Measurements from ENCODE around the gene DLGAP1. TPM values are rescaled to one million over a fixed set of nuclear protein-coding genes. Genes with fewer than 3 reads are reported as not detected.
A peak's percentile ranks its signal among the peaks of the same experiment; 100 is the strongest.

Gene DLGAP1
- total RNA-seq, 1 donor from 2014 or later: 13.6 TPM

DNA sequence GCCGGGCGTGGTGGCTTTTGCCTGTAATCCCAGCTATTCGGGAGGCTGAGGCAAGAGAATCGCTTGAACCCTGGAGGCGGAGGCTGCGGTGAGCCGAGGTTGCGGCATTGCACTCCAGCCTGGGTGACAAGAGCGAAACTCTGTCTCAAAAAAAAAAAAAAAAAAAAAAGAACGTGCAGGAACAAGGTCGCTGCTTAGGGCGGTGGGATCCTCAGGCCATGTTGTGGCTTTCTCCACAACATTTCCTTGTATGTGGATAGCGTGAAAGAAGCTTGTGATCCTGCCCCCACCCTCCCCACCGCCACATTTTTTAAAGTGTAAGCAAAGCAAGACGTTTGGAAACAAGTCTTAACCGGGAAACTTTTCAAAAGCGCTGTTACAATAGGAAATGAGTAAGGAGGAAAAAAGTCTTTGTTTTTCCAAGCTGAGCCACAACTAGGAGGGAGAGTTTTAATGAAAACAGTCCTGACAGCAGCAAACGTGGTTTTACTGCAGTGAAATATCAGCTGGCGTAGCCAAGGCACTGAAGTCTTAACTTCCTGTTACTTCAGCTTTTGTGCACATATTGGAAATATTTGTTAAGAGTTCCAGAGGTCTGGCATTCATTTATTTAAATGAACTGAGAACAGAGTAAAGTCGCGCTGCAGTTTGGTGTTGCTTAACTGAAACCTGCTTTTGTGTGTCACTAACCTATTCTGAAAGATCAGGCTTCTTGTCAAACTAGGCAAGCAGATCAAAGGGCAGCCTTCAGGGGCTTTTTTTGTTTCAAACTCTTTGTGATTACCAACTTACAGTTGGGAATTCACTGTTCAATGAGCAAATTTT, 1001.4 kb downstream of the DLGAP1 start:
- no peak overlapping the region for H3K27ac Mint-ChIP-seq (ENCODE audit: unreplicated experiment)
- H3K36me3 Mint-ChIP-seq (ENCODE audit: unreplicated experiment): no peaks in the 10 kb centered on the region
- TF ChIP-seq, protein P1, sequence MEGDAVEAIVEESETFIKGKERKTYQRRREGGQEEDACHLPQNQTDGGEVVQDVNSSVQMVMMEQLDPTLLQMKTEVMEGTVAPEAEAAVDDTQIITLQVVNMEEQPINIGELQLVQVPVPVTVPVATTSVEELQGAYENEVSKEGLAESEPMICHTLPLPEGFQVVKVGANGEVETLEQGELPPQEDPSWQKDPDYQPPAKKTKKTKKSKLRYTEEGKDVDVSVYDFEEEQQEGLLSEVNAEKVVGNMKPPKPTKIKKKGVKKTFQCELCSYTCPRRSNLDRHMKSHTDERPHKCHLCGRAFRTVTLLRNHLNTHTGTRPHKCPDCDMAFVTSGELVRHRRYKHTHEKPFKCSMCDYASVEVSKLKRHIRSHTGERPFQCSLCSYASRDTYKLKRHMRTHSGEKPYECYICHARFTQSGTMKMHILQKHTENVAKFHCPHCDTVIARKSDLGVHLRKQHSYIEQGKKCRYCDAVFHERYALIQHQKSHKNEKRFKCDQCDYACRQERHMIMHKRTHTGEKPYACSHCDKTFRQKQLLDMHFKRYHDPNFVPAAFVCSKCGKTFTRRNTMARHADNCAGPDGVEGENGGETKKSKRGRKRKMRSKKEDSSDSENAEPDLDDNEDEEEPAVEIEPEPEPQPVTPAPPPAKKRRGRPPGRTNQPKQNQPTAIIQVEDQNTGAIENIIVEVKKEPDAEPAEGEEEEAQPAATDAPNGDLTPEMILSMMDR (IDR thresholded peaks at IDR 0.05; ENCODE audit: partially characterized antibody, unreplicated experiment): no peak
- peaks cover 15% of the 10 kb centered on the region for H3K9me3 Mint-ChIP-seq (ENCODE audit: unreplicated experiment)
- peak overlapping the region; percentile 92 for H3K4me3 Mint-ChIP-seq (ENCODE audit: unreplicated experiment)
- peaks cover 16% of the 10 kb centered on the region for H3K4me1 Mint-ChIP-seq (ENCODE audit: low read depth, unreplicated experiment)
- peaks cover 15% of the 10 kb centered on the region for H3K27me3 Mint-ChIP-seq (ENCODE audit: unreplicated experiment)
- DNase-seq: no peak

DNA sequence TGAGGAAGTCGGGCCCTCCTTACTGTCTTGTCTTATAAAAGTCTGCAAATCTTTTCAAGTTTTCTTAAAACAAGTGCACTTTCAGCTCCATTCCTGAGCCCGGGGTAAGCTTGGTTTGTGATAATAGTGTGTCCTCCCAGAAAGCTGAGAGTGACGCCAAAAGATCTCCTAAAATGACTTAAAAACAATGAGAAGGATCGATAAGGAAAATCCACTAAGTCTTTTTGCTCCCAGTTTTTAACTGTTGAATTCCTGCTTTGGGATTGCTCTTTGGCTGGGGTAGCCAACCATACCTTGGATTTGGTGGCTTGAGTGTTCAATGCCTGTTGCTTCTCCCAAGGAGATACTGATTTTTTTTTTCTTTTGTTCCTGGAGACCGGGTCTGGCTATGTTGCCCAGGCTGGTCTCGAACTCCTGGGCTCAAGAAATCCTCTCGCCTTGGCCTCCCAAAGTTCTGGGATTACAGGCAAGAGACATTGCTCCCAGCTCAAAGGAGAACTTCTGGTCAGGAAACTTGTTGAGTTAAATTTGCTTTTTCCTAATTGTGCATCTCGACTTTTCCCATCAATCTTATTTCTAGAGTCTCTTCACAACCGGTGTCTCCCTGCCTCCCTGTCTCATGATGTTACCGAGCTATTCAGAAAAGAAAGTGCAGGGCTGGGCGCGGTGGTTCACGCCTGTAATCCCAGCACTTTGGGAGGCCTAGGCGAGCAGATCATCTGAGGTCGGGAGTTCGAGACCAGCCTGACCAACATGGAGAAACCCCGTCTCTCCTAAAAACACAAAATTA, 1002.2 kb downstream of the DLGAP1 start:
- Mint-ChIP-seq H3K36me3 (ENCODE audit: unreplicated experiment) (no peaks in the 10 kb centered on the region), H3K27me3 (ENCODE audit: unreplicated experiment) (peaks cover 15% of the 10 kb centered on the region), H3K4me1 (ENCODE audit: low read depth, unreplicated experiment) (peaks cover 16% of the 10 kb centered on the region), H3K9me3 (ENCODE audit: unreplicated experiment) (peaks cover 20% of the 10 kb centered on the region), H3K27ac (ENCODE audit: unreplicated experiment) (peak overlapping the region; percentile 70), H3K4me3 (ENCODE audit: unreplicated experiment) (peak overlapping the region; percentile 92)
- DNase-seq: no peak
- TF ChIP-seq, protein P1 (IDR thresholded peaks at IDR 0.05; ENCODE audit: partially characterized antibody, unreplicated experiment): no peak

DNA sequence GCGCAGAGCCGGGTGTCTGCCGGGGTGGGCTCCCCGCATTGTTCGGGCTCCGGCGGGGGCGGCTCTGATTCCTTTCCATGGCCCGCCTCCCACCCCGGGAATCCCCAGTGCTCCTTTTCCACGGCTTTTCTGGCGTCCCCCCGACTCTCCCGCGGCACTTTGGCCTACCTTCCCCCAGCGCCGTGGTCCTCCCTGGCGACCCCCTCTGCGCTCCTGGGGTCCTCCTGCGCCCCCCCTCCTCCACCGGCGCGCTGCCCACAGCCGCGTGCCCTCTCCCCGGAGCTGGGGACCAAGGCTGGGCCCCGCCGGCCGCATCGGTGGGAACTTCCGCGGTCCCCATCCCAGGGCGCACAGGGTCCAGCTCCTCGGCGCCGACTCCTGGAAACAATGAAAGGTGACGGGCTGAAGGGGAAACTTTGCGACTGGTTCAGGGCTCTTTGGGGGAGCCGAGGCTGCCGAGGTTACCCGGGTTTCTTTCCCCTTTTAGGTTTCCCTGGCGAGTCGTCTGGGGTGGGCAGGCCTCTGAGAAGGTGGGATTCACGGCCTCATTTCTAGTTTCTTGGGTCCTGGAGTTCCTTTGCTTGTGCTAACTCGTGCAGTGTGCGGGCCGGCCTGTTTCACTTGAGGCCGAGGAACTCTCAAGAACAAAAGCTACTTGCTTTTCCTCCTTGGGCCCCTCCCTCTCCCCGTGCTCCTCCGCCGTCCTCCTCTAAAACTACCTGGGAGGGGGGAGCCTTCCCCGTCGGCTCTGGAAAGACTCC, 1002.9 kb downstream of the DLGAP1 start:
- Mint-ChIP-seq H3K36me3 (ENCODE audit: unreplicated experiment) (no peaks in the 10 kb centered on the region), H3K27ac (ENCODE audit: unreplicated experiment) (peak overlapping the region; percentile 70), H3K4me1 (ENCODE audit: low read depth, unreplicated experiment) (peaks cover 13% of the 10 kb centered on the region), H3K27me3 (ENCODE audit: unreplicated experiment) (peaks cover 17% of the 10 kb centered on the region), H3K9me3 (ENCODE audit: unreplicated experiment) (peaks cover 21% of the 10 kb centered on the region), H3K4me3 (ENCODE audit: unreplicated experiment) (peak overlapping the region; percentile 92)
- TF ChIP-seq, protein P1 (IDR thresholded peaks at IDR 0.05; ENCODE audit: partially characterized antibody, unreplicated experiment): no peak
- peak; percentile 43 for DNase-seq

DNA sequence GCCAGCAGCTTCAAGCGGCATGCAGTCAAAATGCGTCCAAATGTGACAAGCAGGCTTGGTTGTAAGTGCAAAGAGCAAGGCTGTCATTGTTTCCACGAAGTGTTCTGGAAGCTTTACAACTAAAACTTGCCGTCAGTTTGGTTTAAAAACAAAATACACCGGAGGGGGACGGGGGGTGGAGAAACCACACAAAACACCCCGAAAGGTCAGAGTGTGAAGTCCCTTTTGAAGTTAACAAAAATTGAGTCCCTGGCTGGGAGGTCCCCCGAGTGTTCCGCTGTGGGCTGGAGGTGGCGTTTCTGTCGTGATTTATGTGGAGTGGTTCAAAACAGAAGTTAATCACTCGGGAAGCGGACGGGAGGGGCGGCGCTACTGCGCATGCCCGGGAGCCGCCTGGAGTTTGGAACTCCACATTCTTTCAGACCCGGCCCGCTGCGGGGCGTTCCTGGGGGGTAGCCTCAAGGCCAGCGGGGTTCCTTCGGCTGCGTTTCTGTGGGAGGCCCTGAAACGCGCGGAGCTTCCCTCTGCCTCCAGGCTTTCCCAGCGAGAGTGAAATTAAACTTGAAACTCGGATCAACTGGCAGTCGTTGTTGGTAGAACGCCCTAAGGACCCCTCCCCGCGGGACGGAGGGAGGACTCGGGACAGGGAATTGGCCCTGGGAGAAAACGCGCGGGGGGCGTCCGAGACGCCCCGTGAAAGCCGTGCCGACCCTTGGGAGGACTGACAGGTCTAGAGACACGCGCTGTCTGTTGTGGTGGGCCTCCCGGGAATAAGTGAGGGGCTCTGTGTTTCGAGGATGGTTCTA, 1003.7 kb downstream of the DLGAP1 start:
- Mint-ChIP-seq H3K27ac (ENCODE audit: unreplicated experiment) (peak overlapping the region; percentile 67), H3K27me3 (ENCODE audit: unreplicated experiment) (peaks cover 17% of the 10 kb centered on the region), H3K9me3 (ENCODE audit: unreplicated experiment) (peaks cover 21% of the 10 kb centered on the region), H3K4me1 (ENCODE audit: low read depth, unreplicated experiment) (peaks cover 13% of the 10 kb centered on the region), H3K4me3 (ENCODE audit: unreplicated experiment) (peak overlapping the region; percentile 92), H3K36me3 (ENCODE audit: unreplicated experiment) (no peaks in the 10 kb centered on the region)
- peak; percentile 75 for DNase-seq
- TF ChIP-seq, protein P1 (IDR thresholded peaks at IDR 0.05; ENCODE audit: partially characterized antibody, unreplicated experiment): no peak
